ENCODE results near the gene NKIRAS1. TPM values are rescaled to one million over a fixed set of nuclear protein-coding genes. Genes with fewer than 3 reads are reported as not detected.
A peak's percentile ranks its signal among the peaks of the same experiment; 100 is the strongest.

NKIRAS1 gene
- polyA plus RNA-seq (2013, experiment 1 of 4) = 8.8 TPM
- 9.8 TPM for polyA plus RNA-seq (2013, experiment 2 of 4)
- polyA plus RNA-seq (2013, experiment 3 of 4) = 6.9 TPM
- polyA plus RNA-seq (2013, experiment 4 of 4) = 8.9 TPM

GRCh38 chr3:23916886-23917678, at the start of gene NKIRAS1, which contains the start of gene RPL15:
TSS of gene NKIRAS1 (minus strand) at chr3:23916990. CDS start at chr3:23910904, 6,086 bp downstream.
TSS of gene RPL15 (plus strand) at chr3:23917132. CDS start at chr3:23917860, 728 bp downstream.
- H3K4me1 ChIP-seq (ENCODE audit: control insufficient read depth, insufficient read depth, low read length) = peaks cover 10% of the 10 kb centered on the region
- peaks cover 16% of the 10 kb centered on the region for H3K36me3 ChIP-seq (ENCODE audit: control insufficient read depth, insufficient read depth, low read length)
- H3K9me3 ChIP-seq (ENCODE audit: control insufficient read depth, low read length) = no peaks in the 10 kb centered on the region
- WGBS, 2 experiments = 0% methylated on average over 64 of the region's 64 CpGs
- no peaks in the 10 kb centered on the region for H3K27me3 ChIP-seq (ENCODE audit: control insufficient read depth, insufficient read depth, low read length, poor library complexity, severe bottlenecking)
- peak within 1 kb of the TSS; percentile 97 for H3K4me3 ChIP-seq (ENCODE audit: insufficient read depth, low read depth, low read length)
- H3K27ac ChIP-seq (ENCODE audit: insufficient read depth, low read depth, low read length, poor library complexity, severe bottlenecking) = peak within 1 kb of the TSS; percentile 80

- H3K36me3 ChIP-seq (ENCODE audit: control insufficient read depth, insufficient read depth, low read length) = peaks cover 8% of the 10 kb centered on the region
- H3K4me1 ChIP-seq (ENCODE audit: control insufficient read depth, insufficient read depth, low read length) = no peaks in the 10 kb centered on the region
Measured at GRCh38 chr3:23966328-23966727, 49.5 kb upstream of the NKIRAS1 start.

DNA sequence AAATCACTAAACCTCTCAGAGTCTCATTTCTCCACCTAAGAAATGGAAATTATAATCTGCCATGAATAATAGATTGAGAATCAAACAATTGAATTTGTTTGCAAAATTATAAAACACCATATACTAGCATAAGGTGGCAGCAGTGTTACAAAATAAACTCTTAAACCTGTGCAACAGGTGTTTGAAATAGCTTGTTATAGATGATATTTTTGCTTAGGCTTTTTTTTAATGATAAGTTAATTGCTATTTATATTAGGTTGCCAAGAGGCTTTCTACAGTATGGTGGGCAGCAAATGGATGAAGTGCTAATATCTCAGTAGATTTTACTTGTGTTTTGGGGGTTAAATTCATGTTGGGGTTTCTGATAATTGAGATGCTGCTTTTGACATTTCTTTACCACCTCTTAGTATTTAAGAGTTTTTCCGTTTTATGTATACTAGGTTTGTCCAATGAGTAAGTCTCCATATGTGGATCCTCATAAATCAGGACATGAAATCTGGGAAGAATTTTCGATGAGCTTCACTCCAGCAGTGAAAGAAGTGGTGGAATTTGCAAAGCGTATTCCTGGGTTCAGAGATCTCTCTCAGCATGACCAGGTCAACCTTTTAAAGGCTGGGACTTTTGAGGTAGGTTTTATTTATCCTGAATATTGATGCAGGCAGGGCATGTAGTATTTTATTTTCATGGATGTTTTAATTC, 47.9 kb upstream of the NKIRAS1 start:
- Histone ChIP-seq H3K36me3 (ENCODE audit: control insufficient read depth, insufficient read depth, low read length) (peaks cover 8% of the 10 kb centered on the region), H3K4me3 (ENCODE audit: insufficient read depth, low read depth, low read length) (no peak overlapping the region), H3K9me3 (ENCODE audit: control insufficient read depth, low read length) (no peaks in the 10 kb centered on the region), H3K27ac (ENCODE audit: insufficient read depth, low read depth, low read length, poor library complexity, severe bottlenecking) (no peak overlapping the region), H3K27me3 (ENCODE audit: control insufficient read depth, insufficient read depth, low read length, poor library complexity, severe bottlenecking) (no peaks in the 10 kb centered on the region), H3K4me1 (ENCODE audit: control insufficient read depth, insufficient read depth, low read length) (no peaks in the 10 kb centered on the region)
- 86 to 98% methylated on average over 3 of the region's 3 CpGs for WGBS, 2 experiments

More at GRCh38 chr3:23966328-23966727, 49.5 kb upstream of the NKIRAS1 start:
- 97 to 100% methylated on average over 1 of the region's 1 CpG for WGBS, 2 experiments
- no peaks in the 10 kb centered on the region for H3K27me3 ChIP-seq (ENCODE audit: control insufficient read depth, insufficient read depth, low read length, poor library complexity, severe bottlenecking)
- no peak overlapping the region for H3K27ac ChIP-seq (ENCODE audit: insufficient read depth, low read depth, low read length, poor library complexity, severe bottlenecking)
- H3K9me3 ChIP-seq (ENCODE audit: control insufficient read depth, low read length) = no peaks in the 10 kb centered on the region
- H3K4me3 ChIP-seq (ENCODE audit: insufficient read depth, low read depth, low read length) = no peak overlapping the region

DNA sequence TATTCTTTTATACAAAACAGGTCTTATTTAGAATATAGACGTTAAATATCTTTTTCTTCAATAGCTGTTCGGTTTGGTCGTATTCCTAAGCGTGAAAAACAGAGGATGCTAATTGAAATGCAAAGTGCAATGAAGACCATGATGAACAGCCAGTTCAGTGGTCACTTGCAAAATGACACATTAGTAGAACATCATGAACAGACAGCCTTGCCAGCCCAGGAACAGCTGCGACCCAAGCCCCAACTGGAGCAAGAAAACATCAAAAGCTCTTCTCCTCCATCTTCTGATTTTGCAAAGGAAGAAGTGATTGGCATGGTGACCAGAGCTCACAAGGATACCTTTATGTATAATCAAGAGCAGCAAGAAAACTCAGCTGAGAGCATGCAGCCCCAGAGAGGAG, 45.1 kb upstream of the NKIRAS1 start:
- no peaks in the 10 kb centered on the region for H3K27me3 ChIP-seq (ENCODE audit: control insufficient read depth, insufficient read depth, low read length, poor library complexity, severe bottlenecking)
- H3K9me3 ChIP-seq (ENCODE audit: control insufficient read depth, low read length) = no peaks in the 10 kb centered on the region
- no peak overlapping the region for H3K4me3 ChIP-seq (ENCODE audit: insufficient read depth, low read depth, low read length)
- H3K4me1 ChIP-seq (ENCODE audit: control insufficient read depth, insufficient read depth, low read length) = no peaks in the 10 kb centered on the region
- WGBS, 2 experiments = 92 to 99% methylated on average over 5 of the region's 5 CpGs
- H3K27ac ChIP-seq (ENCODE audit: insufficient read depth, low read depth, low read length, poor library complexity, severe bottlenecking) = no peak overlapping the region
- peaks cover 8% of the 10 kb centered on the region for H3K36me3 ChIP-seq (ENCODE audit: control insufficient read depth, insufficient read depth, low read length)

- WGBS, 2 experiments = 95 to 96% methylated on average over 1 of the region's 1 CpG
- H3K9me3 ChIP-seq (ENCODE audit: control insufficient read depth, low read length) = no peaks in the 10 kb centered on the region
- no peaks in the 10 kb centered on the region for H3K27me3 ChIP-seq (ENCODE audit: control insufficient read depth, insufficient read depth, low read length, poor library complexity, severe bottlenecking)
- H3K4me1 ChIP-seq (ENCODE audit: control insufficient read depth, insufficient read depth, low read length) = no peaks in the 10 kb centered on the region
- no peak overlapping the region for H3K4me3 ChIP-seq (ENCODE audit: insufficient read depth, low read depth, low read length)
- no peak overlapping the region for H3K27ac ChIP-seq (ENCODE audit: insufficient read depth, low read depth, low read length, poor library complexity, severe bottlenecking)
- H3K36me3 ChIP-seq (ENCODE audit: control insufficient read depth, insufficient read depth, low read length) = peaks cover 8% of the 10 kb centered on the region
Measured at GRCh38 chr3:23961066-23961465, 44.3 kb upstream of the NKIRAS1 start.

GRCh38 chr3:23960649-23961048, 43.9 kb upstream of the NKIRAS1 start:
- H3K27ac ChIP-seq (ENCODE audit: insufficient read depth, low read depth, low read length, poor library complexity, severe bottlenecking) = no peak overlapping the region
- H3K9me3 ChIP-seq (ENCODE audit: control insufficient read depth, low read length) = no peaks in the 10 kb centered on the region
- 79 to 92% methylated on average over 1 of the region's 1 CpG for WGBS, 2 experiments
- H3K4me3 ChIP-seq (ENCODE audit: insufficient read depth, low read depth, low read length) = no peak overlapping the region
- H3K36me3 ChIP-seq (ENCODE audit: control insufficient read depth, insufficient read depth, low read length) = peaks cover 8% of the 10 kb centered on the region
- no peaks in the 10 kb centered on the region for H3K4me1 ChIP-seq (ENCODE audit: control insufficient read depth, insufficient read depth, low read length)
- no peaks in the 10 kb centered on the region for H3K27me3 ChIP-seq (ENCODE audit: control insufficient read depth, insufficient read depth, low read length, poor library complexity, severe bottlenecking)

- 95 to 96% methylated on average over 6 of the region's 7 CpGs for WGBS, 2 experiments
- no peaks in the 10 kb centered on the region for H3K9me3 ChIP-seq (ENCODE audit: control insufficient read depth, low read length)
- no peaks in the 10 kb centered on the region for H3K27me3 ChIP-seq (ENCODE audit: control insufficient read depth, insufficient read depth, low read length, poor library complexity, severe bottlenecking)
- no peak overlapping the region for H3K4me3 ChIP-seq (ENCODE audit: insufficient read depth, low read depth, low read length)
- H3K4me1 ChIP-seq (ENCODE audit: control insufficient read depth, insufficient read depth, low read length) = no peaks in the 10 kb centered on the region
- no peak overlapping the region for H3K27ac ChIP-seq (ENCODE audit: insufficient read depth, low read depth, low read length, poor library complexity, severe bottlenecking)
- H3K36me3 ChIP-seq (ENCODE audit: control insufficient read depth, insufficient read depth, low read length) = peaks cover 8% of the 10 kb centered on the region
Measured at GRCh38 chr3:23959135-23959900, 42.5 kb upstream of the NKIRAS1 start.

DNA sequence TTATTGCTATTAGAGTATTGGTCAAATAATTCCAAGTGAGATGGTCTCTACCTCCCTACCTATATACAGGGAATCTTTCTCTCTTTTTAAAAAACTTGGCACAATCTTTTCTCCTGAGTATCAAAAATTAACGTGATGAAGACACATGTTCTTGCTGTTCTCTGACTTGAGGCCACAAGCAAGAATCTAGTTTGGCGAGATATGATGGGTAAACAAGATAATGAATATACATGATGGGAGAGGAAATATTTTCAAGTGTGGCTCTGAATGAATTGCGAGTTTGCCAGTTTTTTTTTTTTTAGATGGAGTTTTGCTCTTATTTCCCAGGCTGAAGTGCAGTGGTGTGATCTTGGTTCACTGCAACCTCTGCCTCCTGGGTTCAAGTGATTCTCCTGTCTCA, 39.9 kb upstream of the NKIRAS1 start:
- Histone ChIP-seq H3K27me3 (ENCODE audit: control insufficient read depth, insufficient read depth, low read length, poor library complexity, severe bottlenecking) (no peaks in the 10 kb centered on the region), H3K36me3 (ENCODE audit: control insufficient read depth, insufficient read depth, low read length) (peaks cover under 1% of the 10 kb centered on the region), H3K9me3 (ENCODE audit: control insufficient read depth, low read length) (no peaks in the 10 kb centered on the region), H3K4me1 (ENCODE audit: control insufficient read depth, insufficient read depth, low read length) (no peaks in the 10 kb centered on the region), H3K27ac (ENCODE audit: insufficient read depth, low read depth, low read length, poor library complexity, severe bottlenecking) (no peak overlapping the region), H3K4me3 (ENCODE audit: insufficient read depth, low read depth, low read length) (no peak overlapping the region)
- WGBS, 2 experiments = 94 to 98% methylated on average over 3 of the region's 3 CpGs

DNA sequence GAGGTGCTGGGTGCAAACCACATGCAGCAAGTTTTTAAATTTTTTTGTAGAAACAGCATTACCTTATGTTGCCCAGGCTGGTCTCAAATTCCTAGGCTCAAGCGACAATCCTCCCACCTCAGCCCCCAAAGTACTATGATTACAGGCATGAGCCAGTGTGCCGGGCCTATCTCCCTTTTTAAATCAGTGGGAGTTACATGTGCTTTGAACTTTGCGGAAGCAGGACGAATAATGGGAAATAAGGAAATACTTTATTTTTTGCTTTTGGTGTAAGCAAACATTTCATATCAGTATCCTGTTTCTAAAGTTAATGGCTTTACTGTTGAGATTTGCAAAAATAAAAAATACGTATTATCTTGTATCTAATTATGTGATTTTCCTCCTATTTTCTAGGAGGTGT, 37.4 kb upstream of the NKIRAS1 start:
- Histone ChIP-seq H3K4me3 (ENCODE audit: insufficient read depth, low read depth, low read length) (no peak overlapping the region), H3K27me3 (ENCODE audit: control insufficient read depth, insufficient read depth, low read length, poor library complexity, severe bottlenecking) (no peaks in the 10 kb centered on the region), H3K27ac (ENCODE audit: insufficient read depth, low read depth, low read length, poor library complexity, severe bottlenecking) (no peak overlapping the region), H3K9me3 (ENCODE audit: control insufficient read depth, low read length) (no peaks in the 10 kb centered on the region), H3K4me1 (ENCODE audit: control insufficient read depth, insufficient read depth, low read length) (no peaks in the 10 kb centered on the region), H3K36me3 (ENCODE audit: control insufficient read depth, insufficient read depth, low read length) (no peaks in the 10 kb centered on the region)
- 93 to 98% methylated on average over 4 to 5 of the region's 5 CpGs for WGBS, 2 experiments

Measured in ectodermal cell (in vitro differentiated cells).